B cell (primary cell): ENCODE data around the gene MPZL3. TPM values are rescaled to one million over a fixed set of nuclear protein-coding genes. Genes with fewer than 3 reads are reported as not detected.

Experiments
- ATAC-seq: fragments of 200-7000 bp; cut with Tn5 transposase; one replicate; pipeline ENCODE4 v1.10.0; 2021; ENCODE audit warnings: low read depth, mild to moderate bottlenecking, moderate number of reproducible peaks, moderate library complexity
- CTCF ChIA-PET: fragments of 350-600 bp; sonication (Branson Sonifier 250); formaldehyde crosslinking; loops from one replicate; lab custom pipeline; 2021; ENCODE audit warnings: antibody characterized with exemption, inconsistent platforms; lab: Charles Lee
- POLR2A ChIA-PET: fragments of 350-600 bp; sonication (Branson Sonifier 250); formaldehyde crosslinking; loops from one replicate; lab custom pipeline; 2021; ENCODE audit warnings: antibody characterized with exemption; lab: Charles Lee
- DNase-seq: peaks from one replicate; pipeline ENCODE4 v3.0.0; 2013
- H2AFZ ChIP-seq: 2 replicates; pipeline ENCODE4 v1.6.1; 2012; ENCODE audit warnings: mild to moderate bottlenecking, low read depth, low read length; ENCODE audit not compliant: insufficient read depth, poor library complexity, severe bottlenecking
- H3K27ac ChIP-seq, 2 donors: 1 replicate in 1 of 2; 2 replicates in 1 of 2; pipeline ENCODE4 v1.5.1; 2012 to 2013; ENCODE audit warnings: low read length in 2 of 2, mild to moderate bottlenecking in 2 of 2, moderate library complexity in 1 of 2
- H3K27me3 ChIP-seq, 4 experiments: fragments of 200-600 bp in 1 of 4; sonication (generic) in 1 of 4; replicated peaks in 1 of 4; 1 replicate in 2 of 4; 2 replicates in 2 of 4; pipeline versions ENCODE4 v1.6.1 to v1.7.0; 2013 to 2016; ENCODE audit warnings: low read length in 3 of 4, mild to moderate bottlenecking in 2 of 4, mixed read lengths in 1 of 4, moderate library complexity in 1 of 4; ENCODE audit not compliant: insufficient read depth in 4 of 4, control insufficient read depth in 3 of 4; ENCODE audit errors: control extremely low read depth in 1 of 4
- H3K36me3 ChIP-seq, 2 experiments: replicated peaks in 1 of 2; 1 replicate in 1 of 2; 2 replicates in 1 of 2; pipeline versions ENCODE4 v1.6.1 to v1.7.1; 2013; ENCODE audit warnings: low read length in 1 of 2; ENCODE audit not compliant: insufficient read depth in 2 of 2, control insufficient read depth in 1 of 2; ENCODE audit errors: control extremely low read depth in 1 of 2, extremely low read depth in 1 of 2
- H3K4me1 ChIP-seq, 2 donors: fragments of 200-600 bp in 1 of 2; sonication (generic) in 1 of 2; 1 replicate in 1 of 2; 2 replicates in 1 of 2; pipeline versions ENCODE4 v1.5.1 to v1.6.1; 2013 to 2017; ENCODE audit warnings: low read length in 2 of 2; ENCODE audit not compliant: control insufficient read depth in 2 of 2, insufficient read depth in 2 of 2
- H3K4me2 ChIP-seq: replicated peaks from 2 replicates; pipeline ENCODE3; 2012; ENCODE audit warnings: mild to moderate bottlenecking, low read depth, low read length; ENCODE audit not compliant: poor library complexity, severe bottlenecking
- H3K4me3 ChIP-seq, 5 experiments: fragments of 200-600 bp in 1 of 5; sonication (generic) in 1 of 5; 1 replicate in 3 of 5; 2 replicates in 2 of 5; pipeline versions ENCODE4 v1.5.1 to v1.7.0; 2011 to 2016; ENCODE audit warnings: low read length in 4 of 5, mild to moderate bottlenecking in 4 of 5, low read depth in 2 of 5, control low read depth in 1 of 5, moderate library complexity in 1 of 5; ENCODE audit not compliant: insufficient read depth in 1 of 5; ENCODE audit errors: control extremely low read depth in 1 of 5, extremely low read depth in 1 of 5
- H3K79me2 ChIP-seq: fragments of 200-600 bp; sonication (generic); one replicate; pipeline ENCODE4 v1.6.0; 2016; ENCODE audit warnings: low read length; ENCODE audit not compliant: control insufficient read depth, insufficient read depth
- H3K9ac ChIP-seq: fragments of 200-600 bp; sonication (generic); 2 replicates; pipeline ENCODE4 v1.6.1; 2017; ENCODE audit warnings: mild to moderate bottlenecking, low read length, moderate library complexity
- H3K9me3 ChIP-seq, 3 donors: one replicate each; pipeline versions ENCODE4 v1.6.1 to v1.7.1; 2013; ENCODE audit warnings: low read length in 2 of 3; ENCODE audit not compliant: control insufficient read depth in 2 of 3, insufficient read depth in 1 of 3; ENCODE audit errors: control extremely low read depth in 1 of 3
- H4K20me1 ChIP-seq: 2 replicates; pipeline ENCODE4 v1.6.0; 2012; ENCODE audit warnings: mild to moderate bottlenecking, low read length; ENCODE audit not compliant: insufficient read depth, control insufficient read depth, poor library complexity, severe bottlenecking
- H3K27ac Mint-ChIP-seq: one replicate; pipeline ENCODE4 v1.8.0; 2021; ENCODE audit warnings: mixed read lengths
- H3K27me3 Mint-ChIP-seq: one replicate; pipeline ENCODE4 v1.8.0; 2021; ENCODE audit warnings: mixed read lengths
- H3K4me1 Mint-ChIP-seq: one replicate; pipeline ENCODE4 v1.8.0; 2021; ENCODE audit warnings: mixed read lengths
- H3K4me3 Mint-ChIP-seq: one replicate; pipeline ENCODE4 v1.8.0; 2021; ENCODE audit warnings: mixed read lengths
- H3K9me3 Mint-ChIP-seq: one replicate; pipeline ENCODE4 v1.8.0; 2022; ENCODE audit warnings: mixed read lengths; ENCODE audit not compliant: insufficient read depth
- CTCF ChIP-seq: fragments of 200-600 bp; IDR thresholded peaks from one replicate; pipeline ENCODE4 v1.8.0; 2022; ENCODE audit warnings: antibody characterized with exemption, mild to moderate bottlenecking
- EZH2 ChIP-seq: IDR thresholded peaks from 2 replicates; pipeline ENCODE4 v1.6.1; 2012; ENCODE audit warnings: borderline replicate concordance, low read depth, mild to moderate bottlenecking, moderate library complexity, low read length; ENCODE audit not compliant: insufficient read depth, poor library complexity, severe bottlenecking
- WGBS: methylation state at CpG from one replicate; pipeline ENCODE4 v1.1.5; 2013; ENCODE audit warnings: missing lambda C conversion rate; ENCODE audit not compliant: insufficient coverage; 5-methylcytosine and 5-hydroxymethylcytosine counted together
- intact Hi-C: fragments of 100-400 bp; cut with micrococcal nuclease; formaldehyde crosslinking; loops from one replicate; pipeline ENCODE4 v1.10.0; 2022
- polyA plus RNA-seq: library from polyadenylated mRNA; depleted of rRNA; stranded (reverse); fragments of >200 nt; gene quantifications from 2 replicates; pipeline ENCODE4 v1.2.3, GENCODE V29; 2012
- total RNA-seq, 2 donors: library from RNA; stranded (reverse); fragments of 120-200 nt in 1 of 2; gene quantifications; 1 replicate in 1 of 2; 2 replicates in 1 of 2; pipeline versions ENCODE4 v1.2.3 to v1.2.4, GENCODE V29; 2013 to 2022

MPZL3 gene
- total and polyA plus RNA-seq, 2 donors (not counting 1 experiment from before 2014, with no cell fraction given), result 1.4 to 4.2 TPM

DNA sequence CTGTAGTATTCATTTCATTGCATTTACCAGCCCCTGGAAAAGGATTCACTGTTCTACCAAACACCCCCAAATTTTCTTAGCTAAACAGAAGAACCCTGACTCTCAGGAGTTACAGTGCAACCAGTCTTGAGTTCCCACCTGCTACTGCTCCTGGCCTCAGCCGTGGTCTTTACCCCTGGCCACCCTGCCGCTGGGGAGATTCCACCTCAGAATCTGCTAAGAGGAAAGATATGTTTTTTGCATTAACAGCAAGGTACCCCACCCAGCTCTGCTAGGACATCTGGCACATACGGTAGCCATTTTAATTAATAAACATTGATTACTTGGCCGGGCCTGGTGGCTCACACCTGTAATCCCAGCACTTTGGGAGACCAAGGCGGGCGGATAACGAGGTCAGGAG, 36.4 kb downstream of the MPZL3 start:
- no peaks in the 10 kb centered on the region for H3K9me3 Mint-ChIP-seq
- H3K27ac Mint-ChIP-seq, result no peak overlapping the region
- Histone ChIP-seq H3K4me3 (no peak overlapping the region), H3K79me2 (no peaks in the 10 kb centered on the region), H2AFZ (no peak overlapping the region), H3K36me3 (no peaks in the 10 kb centered on the region), H4K20me1 (no peaks in the 10 kb centered on the region), H3K9ac (no peak overlapping the region), H3K27ac (no peak overlapping the region), H3K4me2 (no peak overlapping the region), H3K4me1 (peaks cover 50 to 52% of the 10 kb centered on the region in 2 donors), H3K9me3 (no peaks in the 10 kb centered on the region), H3K27me3 (peaks cover 0 to 28% (median 20%) of the 10 kb centered on the region in 4 experiments)
- no peak for ATAC-seq
- POLR2A ChIA-PET, result no interaction called here
- CTCF ChIA-PET, result interaction anchor here (0.9 to 1.2 kb wide), 2 partner anchors 14 to 17 kb away, joined by 3 to 8 read pairs; no protein-coding TSS in a partner anchor
- intact Hi-C loops, result loop anchor here (2.0 kb wide), 1 partner anchor 13 kb away; no protein-coding TSS in a partner anchor
- peaks cover 45% of the 10 kb centered on the region for H3K27me3 Mint-ChIP-seq
- TF ChIP-seq EZH2 (no peak), CTCF (no peak)
- WGBS, result 88% methylated on average over 4 of the region's 7 CpGs
- DNase-seq, result no peak
- H3K4me3 Mint-ChIP-seq, result peak overlapping the region; percentile 26
- H3K4me1 Mint-ChIP-seq, result peaks cover 53% of the 10 kb centered on the region

GRCh38 chr11:118215262-118215661, 36.9 kb downstream of the MPZL3 start:
- Mint-ChIP-seq H3K27me3 (peaks cover 48% of the 10 kb centered on the region), H3K9me3 (no peaks in the 10 kb centered on the region), H3K27ac (no peak overlapping the region), H3K4me1 (peaks cover 53% of the 10 kb centered on the region), H3K4me3 (peak overlapping the region; percentile 84)
- Histone ChIP-seq H3K4me3 (peak overlapping the region in 2 of 5 experiments; percentile 28 to 34), H2AFZ (no peak overlapping the region), H3K27me3 (peaks cover 0 to 23% (median 16%) of the 10 kb centered on the region in 4 experiments), H3K9me3 (no peaks in the 10 kb centered on the region), H3K4me2 (peak overlapping the region; percentile 66), H3K4me1 (peaks cover 50 to 52% of the 10 kb centered on the region in 2 donors), H3K9ac (no peak overlapping the region), H3K79me2 (no peaks in the 10 kb centered on the region), H3K27ac (no peak overlapping the region), H4K20me1 (no peaks in the 10 kb centered on the region), H3K36me3 (no peaks in the 10 kb centered on the region)
- no peak for ATAC-seq
- CTCF ChIA-PET, result interaction anchor here (1.1 to 4.6 kb wide), 4 partner anchors 12 to 81 kb away, joined by 3 to 59 read pairs (median 8); no protein-coding TSS in a partner anchor
- intact Hi-C loops, result loop anchor here (2.0 kb wide), 1 partner anchor 14 kb away; no protein-coding TSS in a partner anchor
- POLR2A ChIA-PET, result interaction anchor here (0.6 to 1.3 kb wide), 3 partner anchors 9 to 401 kb away, joined by 3 to 6 read pairs (median 5); partner anchors contain the start of gene JAML
- no peak for DNase-seq
- TF ChIP-seq CTCF (no peak), EZH2 (no peak)
- no CpG with 5 or more reads among the region's 3 CpGs for WGBS
